GM19023 (cell line): Measurements from ENCODE around the gene L3HYPDH.

Experiments
- ATAC-seq: cut with Tn5 transposase; IDR thresholded peaks from one replicate; pipeline ENCODE4 v1.9.1; 2021; ENCODE audit warnings: mild to moderate bottlenecking, moderate library complexity; ENCODE audit not compliant: unreplicated experiment

Gene L3HYPDH

GRCh38 chr14:59427653-59428580, 56.3 kb downstream of the L3HYPDH start:
- no peak for ATAC-seq

- no peak for ATAC-seq
Measured at GRCh38 chr14:59425322-59425935, 58.8 kb downstream of the L3HYPDH start.

- no peak for ATAC-seq
Measured at GRCh38 chr14:59424341-59425071, 59.7 kb downstream of the L3HYPDH start.
